ENCODE results near the gene DUSP22.

- TF ChIP-seq MAX (CRISPR knock-in tag; IDR thresholded peaks at IDR 0.05), result no peak
- TF ChIP-seq RCOR1 (IDR thresholded peaks at IDR 0.05; ENCODE audit: borderline replicate concordance in 1 of 2, low read depth in 2 of 2, low read length in 2 of 2), result no peak
- no peak for TF ChIP-seq RNF2 (IDR thresholded peaks at IDR 0.05)
- no peak for TF ChIP-seq POLR2A (conservative IDR thresholded peaks at IDR 0.05)
- TF ChIP-seq CTCF (IDR thresholded peaks at IDR 0.05 in 2 of 3, conservative IDR thresholded peaks at IDR 0.05 in 1 of 3; ENCODE audit: insufficient read depth in 2 of 3, low read depth in 1 of 3, low read length in 3 of 3), result no peak
- no peak for TF ChIP-seq JUN (IDR thresholded peaks at IDR 0.05; ENCODE audit: borderline replicate concordance, low read depth, low read length)
- no peak for TF ChIP-seq JUN (CRISPR knock-in tag; IDR thresholded peaks at IDR 0.05; ENCODE audit: borderline replicate concordance)
- TF ChIP-seq ATF1 (CRISPR knock-in tag; IDR thresholded peaks at IDR 0.05), result no peak
- TF ChIP-seq ATF1 (tag; IDR thresholded peaks at IDR 0.05), result no peak
- TF ChIP-seq HINFP (tag; conservative IDR thresholded peaks at IDR 0.05; ENCODE audit: low read depth), result no peak
Measured at GRCh38 chr6:301929-302705, 9.8 kb downstream of the DUSP22 start.
